ENCODE data around the gene PTPRN2.

The PTPRN2 gene

GRCh38 chr7:157854066-157854891 lies 733.3 kb downstream of the PTPRN2 start:
- no peak for TF ChIP-seq ZFX (IDR thresholded peaks at IDR 0.05; ENCODE audit: borderline replicate concordance)
- TF ChIP-seq, protein P1, sequence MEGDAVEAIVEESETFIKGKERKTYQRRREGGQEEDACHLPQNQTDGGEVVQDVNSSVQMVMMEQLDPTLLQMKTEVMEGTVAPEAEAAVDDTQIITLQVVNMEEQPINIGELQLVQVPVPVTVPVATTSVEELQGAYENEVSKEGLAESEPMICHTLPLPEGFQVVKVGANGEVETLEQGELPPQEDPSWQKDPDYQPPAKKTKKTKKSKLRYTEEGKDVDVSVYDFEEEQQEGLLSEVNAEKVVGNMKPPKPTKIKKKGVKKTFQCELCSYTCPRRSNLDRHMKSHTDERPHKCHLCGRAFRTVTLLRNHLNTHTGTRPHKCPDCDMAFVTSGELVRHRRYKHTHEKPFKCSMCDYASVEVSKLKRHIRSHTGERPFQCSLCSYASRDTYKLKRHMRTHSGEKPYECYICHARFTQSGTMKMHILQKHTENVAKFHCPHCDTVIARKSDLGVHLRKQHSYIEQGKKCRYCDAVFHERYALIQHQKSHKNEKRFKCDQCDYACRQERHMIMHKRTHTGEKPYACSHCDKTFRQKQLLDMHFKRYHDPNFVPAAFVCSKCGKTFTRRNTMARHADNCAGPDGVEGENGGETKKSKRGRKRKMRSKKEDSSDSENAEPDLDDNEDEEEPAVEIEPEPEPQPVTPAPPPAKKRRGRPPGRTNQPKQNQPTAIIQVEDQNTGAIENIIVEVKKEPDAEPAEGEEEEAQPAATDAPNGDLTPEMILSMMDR (IDR thresholded peaks at IDR 0.05): no peak
- no peak overlapping the region for H3K27ac ChIP-seq

DNA sequence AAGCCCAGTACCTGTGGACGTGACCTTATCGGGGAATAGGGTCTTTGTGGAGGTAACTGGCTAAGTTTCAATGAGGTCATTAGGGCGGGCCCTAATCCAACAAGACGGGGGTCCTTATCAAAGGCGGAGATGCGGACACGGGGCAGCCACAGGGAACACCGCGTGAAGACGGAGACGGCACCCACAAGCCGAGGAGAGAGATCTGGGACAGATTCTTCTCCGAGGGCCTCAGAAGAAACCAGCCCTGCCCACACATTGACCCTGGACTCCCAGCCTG lies 733.9 kb downstream of the PTPRN2 start:
- TF ChIP-seq, protein P1 (IDR thresholded peaks at IDR 0.05): no peak
- TF ChIP-seq ZFX (IDR thresholded peaks at IDR 0.05; ENCODE audit: borderline replicate concordance): no peak
- H3K27ac ChIP-seq: no peak overlapping the region

DNA sequence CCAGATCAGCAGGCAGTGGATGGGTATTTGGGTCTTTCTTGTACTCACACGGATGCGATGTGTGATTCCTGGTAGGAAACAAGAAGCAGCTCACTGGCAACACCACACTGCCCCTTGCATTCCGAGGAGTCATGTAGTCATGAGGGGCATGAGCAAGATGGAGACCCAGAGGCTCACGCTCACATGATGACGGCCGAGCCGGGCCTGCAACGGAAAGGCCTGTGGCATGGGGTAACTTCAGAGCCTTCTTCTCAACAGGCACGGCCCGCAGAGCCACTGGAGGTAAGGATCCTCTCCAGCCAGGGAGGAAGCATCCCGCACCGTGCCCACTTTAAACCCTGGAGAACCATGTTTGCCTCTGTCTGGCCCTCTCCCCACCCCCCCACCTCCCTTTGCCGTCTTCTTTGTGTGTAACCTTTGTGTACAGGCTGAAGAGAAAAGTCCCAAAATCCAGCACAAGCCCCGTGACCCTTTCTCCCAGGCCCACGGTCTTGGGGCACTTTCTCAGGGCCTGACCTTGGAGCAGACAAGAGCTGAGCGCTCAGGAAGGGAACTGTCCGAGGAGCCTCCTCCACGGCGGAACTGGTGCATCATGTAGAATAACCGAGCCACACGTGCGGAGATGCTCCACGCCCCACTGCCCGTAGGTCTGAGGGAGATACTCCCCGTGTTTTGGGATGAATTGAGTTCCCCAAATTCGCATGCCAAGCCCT lies 734.4 kb downstream of the PTPRN2 start:
- TF ChIP-seq ZFX (IDR thresholded peaks at IDR 0.05; ENCODE audit: borderline replicate concordance): no peak
- TF ChIP-seq, protein P1 (IDR thresholded peaks at IDR 0.05): no peak
- H3K27ac ChIP-seq: no peak overlapping the region

GRCh38 chr7:157851501-157852067 lies 736.0 kb downstream of the PTPRN2 start:
- TF ChIP-seq ZFX (IDR thresholded peaks at IDR 0.05; ENCODE audit: borderline replicate concordance): no peak
- TF ChIP-seq, protein P1 (IDR thresholded peaks at IDR 0.05): no peak
- no peak overlapping the region; the same call in 1 of the 2 replicates for H3K27ac ChIP-seq

DNA sequence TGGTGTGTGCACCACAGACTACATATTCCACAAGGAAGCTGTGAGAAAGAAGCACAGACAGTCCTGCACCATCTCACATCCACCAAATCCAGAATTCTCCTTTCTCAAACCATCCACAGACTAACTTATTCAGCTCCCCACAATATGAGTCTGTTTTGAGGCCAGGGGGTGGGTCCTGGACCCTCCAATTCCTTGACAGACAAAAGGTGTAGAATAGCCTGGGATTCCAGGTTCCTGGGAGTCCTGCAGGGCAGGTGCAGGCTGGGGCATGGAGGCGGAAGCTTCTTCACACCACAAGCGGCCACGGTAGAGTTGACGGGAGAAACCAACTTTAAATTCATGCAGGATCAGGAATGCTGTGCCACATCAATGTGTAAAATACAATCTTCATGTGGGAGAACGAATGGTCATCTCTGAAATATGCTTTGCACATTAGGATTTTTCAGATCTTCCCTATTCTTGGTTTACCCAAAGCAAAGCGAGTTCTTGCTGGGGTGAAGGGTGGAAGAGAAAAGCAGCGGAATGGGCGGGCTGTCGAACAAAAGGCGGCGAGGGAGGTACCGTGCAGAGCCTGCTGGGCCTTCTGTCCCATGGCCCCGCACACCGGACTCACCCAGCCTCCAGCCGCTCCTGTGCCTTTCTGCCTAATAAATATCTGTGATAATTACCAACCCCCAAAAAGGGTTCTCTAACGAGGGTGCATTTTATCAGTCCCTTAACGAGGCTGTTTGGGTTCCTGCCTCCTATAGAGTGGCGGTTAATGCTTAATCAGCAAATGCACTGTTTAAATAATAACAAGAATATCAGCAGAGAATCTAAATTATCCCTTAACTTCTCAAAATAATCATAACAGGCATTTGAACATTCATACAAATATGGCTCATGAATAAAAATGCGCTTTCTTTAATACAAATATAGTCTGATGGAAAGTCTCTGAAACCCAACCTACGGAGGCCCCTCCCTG lies 736.9 kb downstream of the PTPRN2 start:
- no peak overlapping the region for H3K27ac ChIP-seq
- TF ChIP-seq ZFX (IDR thresholded peaks at IDR 0.05; ENCODE audit: borderline replicate concordance): no peak
- TF ChIP-seq, protein P1 (IDR thresholded peaks at IDR 0.05): no peak

DNA sequence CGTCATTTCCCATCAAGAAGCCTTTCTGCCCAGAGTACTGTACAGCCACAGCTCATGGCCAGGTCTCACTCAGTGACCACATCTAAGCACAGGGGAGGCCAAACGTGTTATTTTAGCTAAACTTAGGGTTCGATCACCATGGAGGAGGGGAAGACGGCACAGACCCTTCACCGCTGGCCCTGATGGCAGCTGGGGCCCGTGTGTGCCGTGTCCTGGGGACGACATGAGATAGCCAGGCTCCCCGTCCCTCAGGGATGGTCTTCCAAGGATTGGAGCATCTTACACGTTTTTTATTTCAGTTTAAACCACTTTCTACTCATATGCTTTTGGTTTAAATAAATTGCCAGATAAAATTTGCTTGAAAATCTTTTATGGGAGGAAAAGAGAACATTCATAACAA lies 737.9 kb downstream of the PTPRN2 start:
- H3K27ac ChIP-seq: no peak overlapping the region
- TF ChIP-seq ZFX (IDR thresholded peaks at IDR 0.05; ENCODE audit: borderline replicate concordance): no peak
- TF ChIP-seq, protein P1 (IDR thresholded peaks at IDR 0.05): no peak
